Gastroesophageal sphincter (tissue), 3 donors: ENCODE data around the gene DGKI.

ENCODE experiments used
- EP300 ChIP-seq: sonication (generic); formaldehyde crosslinking; IDR thresholded peaks from one replicate; pipeline ENCODE4 v1.6.1; 2017; ENCODE audit warnings: antibody characterized with exemption, mild to moderate bottlenecking
- POLR2A ChIP-seq, 2 donors: fragments of 450-650 bp; IDR thresholded peaks; one replicate each; pipeline ENCODE4 v1.6.1; 2017; ENCODE audit warnings: antibody characterized with exemption in 2 of 2, mild to moderate bottlenecking in 2 of 2, moderate library complexity in 1 of 2
- POLR2AphosphoS5 ChIP-seq: sonication (generic); formaldehyde crosslinking; IDR thresholded peaks from one replicate; pipeline ENCODE4 v1.6.1; 2017; ENCODE audit warnings: antibody characterized with exemption
- TF ChIP-seq, protein P1 (sequence below), 4 experiments: fragments of 200-600 bp in 2 of 4; fragments of 450-650 bp in 2 of 4; sonication (generic) in 1 of 4; IDR thresholded peaks; one replicate each; pipeline ENCODE4 v1.5.1; 2017 to 2019; ENCODE audit warnings: antibody characterized with exemption in 4 of 4, mild to moderate bottlenecking in 2 of 4, moderate library complexity in 2 of 4

DNA sequence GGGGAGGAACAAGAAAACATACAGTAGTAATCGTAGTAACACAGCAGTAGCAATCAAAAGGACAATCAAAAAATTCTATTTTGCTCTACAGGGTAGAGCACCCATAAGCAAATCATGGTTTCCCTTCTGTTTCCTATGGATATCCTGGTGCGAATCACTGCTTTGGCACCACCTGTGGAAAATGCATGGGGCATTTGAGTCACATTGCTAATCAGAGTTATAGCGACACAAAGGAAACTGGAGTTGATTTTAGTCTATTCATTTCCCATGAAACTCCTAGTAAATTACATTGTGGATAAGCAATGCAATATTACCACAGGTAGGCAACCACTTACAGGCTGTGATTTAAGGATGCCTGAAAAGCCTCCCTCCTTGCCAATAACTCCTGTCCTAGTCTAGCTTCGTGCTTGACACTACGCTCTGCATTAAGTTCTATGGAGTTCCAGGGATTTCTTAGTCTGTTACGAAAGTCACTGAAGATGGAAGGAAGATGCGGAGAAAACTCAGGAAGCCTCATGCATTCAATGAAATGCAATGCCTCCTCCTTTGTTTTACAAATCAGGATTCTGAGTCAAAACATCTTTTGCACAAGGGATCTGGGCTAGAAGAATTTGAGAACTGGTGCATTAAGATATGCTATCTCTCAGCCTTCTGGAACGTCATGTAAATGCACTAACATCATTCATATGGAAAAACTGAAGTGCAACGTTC is 188.4 kb downstream of the DGKI start:
- TF ChIP-seq, protein P1, sequence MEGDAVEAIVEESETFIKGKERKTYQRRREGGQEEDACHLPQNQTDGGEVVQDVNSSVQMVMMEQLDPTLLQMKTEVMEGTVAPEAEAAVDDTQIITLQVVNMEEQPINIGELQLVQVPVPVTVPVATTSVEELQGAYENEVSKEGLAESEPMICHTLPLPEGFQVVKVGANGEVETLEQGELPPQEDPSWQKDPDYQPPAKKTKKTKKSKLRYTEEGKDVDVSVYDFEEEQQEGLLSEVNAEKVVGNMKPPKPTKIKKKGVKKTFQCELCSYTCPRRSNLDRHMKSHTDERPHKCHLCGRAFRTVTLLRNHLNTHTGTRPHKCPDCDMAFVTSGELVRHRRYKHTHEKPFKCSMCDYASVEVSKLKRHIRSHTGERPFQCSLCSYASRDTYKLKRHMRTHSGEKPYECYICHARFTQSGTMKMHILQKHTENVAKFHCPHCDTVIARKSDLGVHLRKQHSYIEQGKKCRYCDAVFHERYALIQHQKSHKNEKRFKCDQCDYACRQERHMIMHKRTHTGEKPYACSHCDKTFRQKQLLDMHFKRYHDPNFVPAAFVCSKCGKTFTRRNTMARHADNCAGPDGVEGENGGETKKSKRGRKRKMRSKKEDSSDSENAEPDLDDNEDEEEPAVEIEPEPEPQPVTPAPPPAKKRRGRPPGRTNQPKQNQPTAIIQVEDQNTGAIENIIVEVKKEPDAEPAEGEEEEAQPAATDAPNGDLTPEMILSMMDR (IDR thresholded peaks at IDR 0.05): no peak
- no peak for TF ChIP-seq POLR2AphosphoS5
- no peak for TF ChIP-seq POLR2A (IDR thresholded peaks at IDR 0.05)
- no peak for TF ChIP-seq EP300
